ENCODE measurements around the gene CLOCK.

GRCh38 chr4:55561889-55562288 lies 15.2 kb upstream of the CLOCK start:
- TF ChIP-seq POLR2A (IDR thresholded peaks at IDR 0.05; ENCODE audit: low read length), result no peak
- TF ChIP-seq GATA1 (IDR thresholded peaks at IDR 0.05; ENCODE audit: low read depth, low read length), result no peak

Measured in erythroblast (primary cell).